ENCODE data around the gene NECAB3.
"Not testable (repeated sequence)": the region's sequence is repeated elsewhere in the genome, so short reads cannot be mapped to it uniquely, and the experiment has no call there.

The NECAB3 gene

GRCh38 chr20:33674294-33675135, at the start of gene NECAB3:
NECAB3 (minus strand) TSS chr20:33674428; CDS start chr20:33674352, 76 bp downstream.
- peak; percentile 72 for DNase-seq (ENCODE audit: low read depth)

- no peak for DNase-seq (ENCODE audit: low read depth)
Observed at GRCh38 chr20:33721391-33722140, 47.3 kb upstream of the NECAB3 start.

- DNase-seq (ENCODE audit: low read depth): peak; percentile 99
Observed at GRCh38 chr20:33719989-33720709, 45.9 kb upstream of the NECAB3 start, which contains the start of gene PXMP4. PXMP4 (minus strand) TSS chr20:33720310; CDS start chr20:33720207, 103 bp downstream.

- DNase-seq (ENCODE audit: low read depth): no peak
Observed at GRCh38 chr20:33719277-33719988, 45.2 kb upstream of the NECAB3 start.

- no peak for DNase-seq (ENCODE audit: low read depth)
Observed at GRCh38 chr20:33716498-33716897, 42.3 kb upstream of the NECAB3 start.

- DNase-seq (ENCODE audit: low read depth): no peak
Observed at GRCh38 chr20:33713865-33714367, 39.7 kb upstream of the NECAB3 start.

GRCh38 chr20:33711446-33711738, 37.2 kb upstream of the NECAB3 start:
- DNase-seq (ENCODE audit: low read depth): no peak

- DNase-seq (ENCODE audit: low read depth): no peak
Observed at GRCh38 chr20:33710681-33711445, 36.6 kb upstream of the NECAB3 start.

- DNase-seq (ENCODE audit: low read depth): no peak
Observed at GRCh38 chr20:33709905-33710541, 35.8 kb upstream of the NECAB3 start.

GRCh38 chr20:33709398-33709797, 35.2 kb upstream of the NECAB3 start:
- no peak for DNase-seq (ENCODE audit: low read depth)

GRCh38 chr20:33707668-33708067, 33.4 kb upstream of the NECAB3 start:
- DNase-seq (ENCODE audit: low read depth): no peak

GRCh38 chr20:33704197-33704924, 30.1 kb upstream of the NECAB3 start:
- DNase-seq (ENCODE audit: low read depth): no peak

- no peak for DNase-seq (ENCODE audit: low read depth)
Observed at GRCh38 chr20:33703498-33704137, 29.4 kb upstream of the NECAB3 start.

- DNase-seq (ENCODE audit: low read depth): no peak
Observed at GRCh38 chr20:33702861-33703260, 28.6 kb upstream of the NECAB3 start.

GRCh38 chr20:33701629-33702450, 27.6 kb upstream of the NECAB3 start:
- no peak for DNase-seq (ENCODE audit: low read depth)

- DNase-seq (ENCODE audit: low read depth): not testable (repeated sequence)
Observed at GRCh38 chr20:33700696-33701441, 26.6 kb upstream of the NECAB3 start.

GRCh38 chr20:33698966-33699365, 24.7 kb upstream of the NECAB3 start:
- DNase-seq (ENCODE audit: low read depth): not testable (repeated sequence)

- DNase-seq (ENCODE audit: low read depth): no peak
Observed at GRCh38 chr20:33697129-33697528, 22.9 kb upstream of the NECAB3 start.
